NT2/D1 (cell line): ENCODE results near the gene RAP1GAP2.

Experiments
- SUZ12 ChIP-seq: IDR thresholded peaks from 2 replicates; pipeline ENCODE4 v1.6.1; 2011; ENCODE audit not compliant: insufficient read length, insufficient read depth; ENCODE audit errors: extremely low read depth
- YY1 ChIP-seq: IDR thresholded peaks from 2 replicates; pipeline ENCODE4 v1.6.1; 2011; ENCODE audit not compliant: insufficient read length, insufficient read depth

- no peak for TF ChIP-seq SUZ12
- no peak for TF ChIP-seq YY1
Observed at GRCh38 chr17:2952174-2952845, 156.1 kb downstream of the RAP1GAP2 start.
